Ishikawa (cell line): ENCODE measurements around the gene PEDS1.
A peak's percentile ranks its signal among the peaks of the same experiment; 100 is the strongest.

ENCODE experiments used
- CEBPB ChIP-seq: IDR thresholded peaks from 2 replicates; pipeline ENCODE4 v1.6.1; 2012
- CREB1 ChIP-seq: IDR thresholded peaks from 2 replicates; pipeline ENCODE4 v1.6.1; 2012; ENCODE audit warnings: low read depth
- EGR1 ChIP-seq: IDR thresholded peaks from 2 replicates; pipeline ENCODE4 v1.6.1; 2012
- EP300 ChIP-seq: IDR thresholded peaks from 2 replicates; pipeline ENCODE4 v1.6.1; 2012; ENCODE audit warnings: borderline replicate concordance
- FOXM1 ChIP-seq: IDR thresholded peaks from 2 replicates; pipeline ENCODE4 v1.6.1; 2012; ENCODE audit warnings: low read depth, borderline replicate concordance
- NFIC ChIP-seq: IDR thresholded peaks from 2 replicates; pipeline ENCODE4 v1.6.1; 2012
- RAD21 ChIP-seq: IDR thresholded peaks from 2 replicates; pipeline ENCODE4 v1.6.1; 2012; ENCODE audit warnings: low read depth
- TAF1 ChIP-seq: IDR thresholded peaks from 2 replicates; pipeline ENCODE4 v1.6.1; 2012; ENCODE audit warnings: low read depth, mild to moderate bottlenecking
- TCF12 ChIP-seq: IDR thresholded peaks from 2 replicates; pipeline ENCODE4 v1.6.1; 2012; ENCODE audit warnings: low read depth
- TEAD4 ChIP-seq: IDR thresholded peaks from 2 replicates; pipeline ENCODE4 v1.6.1; 2012
- USF1 ChIP-seq: IDR thresholded peaks from 2 replicates; pipeline ENCODE4 v1.6.1; 2012
- YY1 ChIP-seq: IDR thresholded peaks from 2 replicates; pipeline ENCODE4 v1.6.1; 2012; ENCODE audit warnings: low read depth
- ZBTB7A ChIP-seq: IDR thresholded peaks from 2 replicates; pipeline ENCODE4 v1.6.1; 2012; ENCODE audit warnings: low read depth
- TF ChIP-seq, protein P1 (sequence below): IDR thresholded peaks from 2 replicates; pipeline ENCODE4 v1.6.1; 2012
- TF ChIP-seq, protein P2 (sequence below): IDR thresholded peaks from 2 replicates; pipeline ENCODE4 v1.6.1; 2012; ENCODE audit warnings: low read depth, mild to moderate bottlenecking

The PEDS1 gene

GRCh38 chr20:50188879-50189680 lies 35.6 kb upstream of the PEDS1 start:
- TF ChIP-seq CREB1, result no peak
- TF ChIP-seq, protein P1, sequence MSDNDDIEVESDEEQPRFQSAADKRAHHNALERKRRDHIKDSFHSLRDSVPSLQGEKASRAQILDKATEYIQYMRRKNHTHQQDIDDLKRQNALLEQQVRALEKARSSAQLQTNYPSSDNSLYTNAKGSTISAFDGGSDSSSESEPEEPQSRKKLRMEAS, result no peak
- no peak for TF ChIP-seq YY1

- TF ChIP-seq TCF12, result no peak
- TF ChIP-seq, protein P1, result no peak
- no peak for TF ChIP-seq YY1
- TF ChIP-seq TAF1, result no peak
- TF ChIP-seq EGR1, result no peak
- TF ChIP-seq ZBTB7A, result no peak
- no peak for TF ChIP-seq NFIC
- no peak for TF ChIP-seq CEBPB
- TF ChIP-seq, protein P2, sequence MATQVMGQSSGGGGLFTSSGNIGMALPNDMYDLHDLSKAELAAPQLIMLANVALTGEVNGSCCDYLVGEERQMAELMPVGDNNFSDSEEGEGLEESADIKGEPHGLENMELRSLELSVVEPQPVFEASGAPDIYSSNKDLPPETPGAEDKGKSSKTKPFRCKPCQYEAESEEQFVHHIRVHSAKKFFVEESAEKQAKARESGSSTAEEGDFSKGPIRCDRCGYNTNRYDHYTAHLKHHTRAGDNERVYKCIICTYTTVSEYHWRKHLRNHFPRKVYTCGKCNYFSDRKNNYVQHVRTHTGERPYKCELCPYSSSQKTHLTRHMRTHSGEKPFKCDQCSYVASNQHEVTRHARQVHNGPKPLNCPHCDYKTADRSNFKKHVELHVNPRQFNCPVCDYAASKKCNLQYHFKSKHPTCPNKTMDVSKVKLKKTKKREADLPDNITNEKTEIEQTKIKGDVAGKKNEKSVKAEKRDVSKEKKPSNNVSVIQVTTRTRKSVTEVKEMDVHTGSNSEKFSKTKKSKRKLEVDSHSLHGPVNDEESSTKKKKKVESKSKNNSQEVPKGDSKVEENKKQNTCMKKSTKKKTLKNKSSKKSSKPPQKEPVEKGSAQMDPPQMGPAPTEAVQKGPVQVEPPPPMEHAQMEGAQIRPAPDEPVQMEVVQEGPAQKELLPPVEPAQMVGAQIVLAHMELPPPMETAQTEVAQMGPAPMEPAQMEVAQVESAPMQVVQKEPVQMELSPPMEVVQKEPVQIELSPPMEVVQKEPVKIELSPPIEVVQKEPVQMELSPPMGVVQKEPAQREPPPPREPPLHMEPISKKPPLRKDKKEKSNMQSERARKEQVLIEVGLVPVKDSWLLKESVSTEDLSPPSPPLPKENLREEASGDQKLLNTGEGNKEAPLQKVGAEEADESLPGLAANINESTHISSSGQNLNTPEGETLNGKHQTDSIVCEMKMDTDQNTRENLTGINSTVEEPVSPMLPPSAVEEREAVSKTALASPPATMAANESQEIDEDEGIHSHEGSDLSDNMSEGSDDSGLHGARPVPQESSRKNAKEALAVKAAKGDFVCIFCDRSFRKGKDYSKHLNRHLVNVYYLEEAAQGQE, result no peak
- TF ChIP-seq RAD21, result no peak
- TF ChIP-seq TEAD4, result no peak
- TF ChIP-seq FOXM1, result no peak
- TF ChIP-seq EP300, result no peak
- no peak for TF ChIP-seq CREB1
- no peak for TF ChIP-seq USF1
These were observed 34.8 kb upstream of the PEDS1 start for GRCh38 chr20:50188287-50188688.

GRCh38 chr20:50187403-50188051 lies 34.0 kb upstream of the PEDS1 start:
- peak; percentile 67; the same call in 1 of the 2 replicates for TF ChIP-seq ZBTB7A
- TF ChIP-seq TCF12, result 0 out of 2 replicates have a peak, but pooled peaks have one; percentile 46
- peak; percentile 16; the same call in 1 of the 2 replicates for TF ChIP-seq CREB1
- no peak for TF ChIP-seq TEAD4
- TF ChIP-seq, protein P1, result 0 out of 2 replicates have a peak, but pooled peaks have one; percentile 9
- peak; percentile 95 for TF ChIP-seq CEBPB

GRCh38 chr20:50186987-50187402 lies 33.5 kb upstream of the PEDS1 start:
- TF ChIP-seq, protein P1, result no peak
- TF ChIP-seq, protein P2, result no peak
- TF ChIP-seq USF1, result peak; percentile 33; the same call in 1 of the 2 replicates
- TF ChIP-seq EP300, result no peak
- TF ChIP-seq TAF1, result no peak
- no peak for TF ChIP-seq TCF12

DNA sequence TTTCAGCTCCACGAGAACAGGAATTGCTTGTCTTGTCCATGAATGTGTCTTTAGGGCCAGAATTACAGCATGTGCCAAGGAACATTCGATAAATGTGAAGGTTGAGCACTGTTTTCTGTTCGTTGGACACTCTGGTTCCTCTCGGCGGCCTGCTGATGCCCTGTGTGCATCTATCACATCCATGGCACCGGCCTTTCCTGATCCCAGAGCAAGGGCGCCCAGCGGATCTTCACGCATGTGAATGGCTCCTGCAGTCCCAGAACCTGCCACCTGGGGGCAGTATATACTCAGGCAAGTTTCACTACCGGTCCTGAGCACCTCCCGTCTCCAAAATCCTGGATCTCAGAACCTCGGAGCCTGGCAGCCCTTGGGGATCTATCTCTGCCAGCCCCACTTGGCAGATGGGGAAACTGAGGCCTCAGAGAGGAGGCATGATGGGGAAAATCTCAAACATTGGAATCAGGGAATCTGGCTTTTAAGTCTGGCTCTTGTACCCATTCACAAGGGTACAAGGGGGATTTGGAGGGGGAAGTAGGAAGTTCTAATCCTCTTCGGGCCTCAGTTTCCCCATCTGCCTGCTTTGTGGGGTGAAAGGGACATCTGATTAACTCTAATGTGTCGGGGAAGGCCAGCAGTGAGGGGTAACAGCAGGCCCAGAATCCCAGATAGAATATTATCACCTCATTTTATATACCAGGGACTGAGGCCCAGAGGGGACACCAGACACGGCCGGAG lies 32.8 kb upstream of the PEDS1 start:
- TF ChIP-seq RAD21, result peak; percentile 99
- no peak for TF ChIP-seq NFIC
- TF ChIP-seq, protein P1, result peak; percentile 42; the same call in 1 of the 2 replicates
